Neuronal stem cell (in vitro differentiated cells): ENCODE data around the gene AFG1L.

Source experiments
- DNase-seq: peaks from one replicate; pipeline ENCODE4 v3.0.0-alpha.2; 2013; ENCODE audit warnings: low spot score
- H2AFZ ChIP-seq: one replicate; pipeline ENCODE4 v1.6.1; 2013; ENCODE audit warnings: mild to moderate bottlenecking, low read length, inconsistent platforms
- H2AK5ac ChIP-seq: 2 replicates; pipeline ENCODE4 v1.6.1; 2013; ENCODE audit warnings: low read depth, mild to moderate bottlenecking, inconsistent platforms, low read length, moderate library complexity, mixed read lengths
- H2BK120ac ChIP-seq: 2 replicates; pipeline ENCODE4 v1.6.1; 2013; ENCODE audit warnings: low read depth, mild to moderate bottlenecking, inconsistent platforms, low read length, moderate library complexity, mixed read lengths
- H2BK12ac ChIP-seq: one replicate; pipeline ENCODE4 v1.6.1; 2013; ENCODE audit warnings: low read length, inconsistent platforms
- H2BK15ac ChIP-seq: 2 replicates; pipeline ENCODE4 v1.6.1; 2013; ENCODE audit warnings: mild to moderate bottlenecking, low read length, inconsistent platforms, mixed read lengths
- H2BK5ac ChIP-seq: one replicate; pipeline ENCODE4 v1.6.1; 2013; ENCODE audit warnings: inconsistent platforms, mild to moderate bottlenecking, low read length, moderate library complexity
- H3K14ac ChIP-seq: one replicate; pipeline ENCODE4 v1.6.1; 2013; ENCODE audit warnings: low read length, inconsistent platforms
- H3K18ac ChIP-seq: 2 replicates; pipeline ENCODE4 v1.6.1; 2013; ENCODE audit warnings: low read length, inconsistent platforms
- H3K23ac ChIP-seq: 2 replicates; pipeline ENCODE4 v1.6.1; 2013; ENCODE audit warnings: low read depth, mild to moderate bottlenecking, mixed read lengths, low read length, inconsistent platforms; ENCODE audit not compliant: poor library complexity
- H3K27ac ChIP-seq: replicated peaks from 3 replicates; pipeline ENCODE4 v1.5.1; 2013; ENCODE audit warnings: low read length, inconsistent platforms
- H3K27me3 ChIP-seq, 3 experiments: 2 replicates each; pipeline ENCODE4 v1.6.1; 2013; ENCODE audit warnings: low read length in 3 of 3, mild to moderate bottlenecking in 2 of 3, inconsistent platforms in 1 of 3, low read depth in 1 of 3, mixed read lengths in 1 of 3, moderate library complexity in 1 of 3; ENCODE audit not compliant: control insufficient read depth in 3 of 3, insufficient read depth in 3 of 3
- H3K36me3 ChIP-seq, 2 donors: replicated peaks in 1 of 2; 2 replicates each; pipeline ENCODE4 v1.6.1; 2013; ENCODE audit warnings: low read length in 2 of 2; ENCODE audit not compliant: control insufficient read depth in 2 of 2, insufficient read depth in 2 of 2
- H3K4ac ChIP-seq: 2 replicates; pipeline ENCODE4 v1.6.1; 2013; ENCODE audit warnings: inconsistent platforms, mild to moderate bottlenecking, low read length, moderate library complexity
- H3K4me1 ChIP-seq, 2 donors: 1 replicate in 1 of 2; 2 replicates in 1 of 2; pipeline ENCODE4 v1.6.1; 2013; ENCODE audit warnings: low read length in 2 of 2, low read depth in 1 of 2; ENCODE audit not compliant: control insufficient read depth in 2 of 2, insufficient read depth in 1 of 2
- H3K4me2 ChIP-seq: one replicate; pipeline ENCODE4 v1.6.1; 2013; ENCODE audit warnings: mild to moderate bottlenecking, low read length, inconsistent platforms; ENCODE audit not compliant: insufficient read depth, poor library complexity, severe bottlenecking
- H3K4me3 ChIP-seq, 2 donors: 2 replicates each; pipeline ENCODE4 v1.5.1; 2013; ENCODE audit warnings: low read length in 2 of 2, mild to moderate bottlenecking in 2 of 2, inconsistent platforms in 1 of 2, moderate library complexity in 1 of 2
- H3K79me1 ChIP-seq: one replicate; pipeline ENCODE4 v1.6.1; 2013; ENCODE audit warnings: low read depth, mild to moderate bottlenecking, inconsistent platforms, low read length, moderate library complexity
- H3K9ac ChIP-seq: one replicate; pipeline ENCODE4 v1.6.1; 2013; ENCODE audit warnings: mild to moderate bottlenecking, low read depth, low read length, inconsistent platforms; ENCODE audit not compliant: poor library complexity
- H3K9me3 ChIP-seq, 2 donors: replicated peaks in 1 of 2; 2 replicates each; pipeline versions ENCODE3 to v1.6.1; 2013; ENCODE audit warnings: low read length in 2 of 2, mild to moderate bottlenecking in 2 of 2, inconsistent platforms in 1 of 2, low read depth in 1 of 2, mixed read lengths in 1 of 2, moderate library complexity in 1 of 2; ENCODE audit not compliant: control insufficient read depth in 2 of 2, insufficient read depth in 1 of 2
- H4K8ac ChIP-seq: one replicate; pipeline ENCODE4 v1.6.1; 2013; ENCODE audit warnings: low read depth, mild to moderate bottlenecking, inconsistent platforms, low read length, moderate library complexity
- H4K91ac ChIP-seq: one replicate; pipeline ENCODE4 v1.6.1; 2013; ENCODE audit warnings: low read length, low read depth, mild to moderate bottlenecking, inconsistent platforms; ENCODE audit not compliant: poor library complexity
- WGBS, 2 donors: extraction: QIAGEN DNeasy Blood & Tissue Kit; methylation state at CpG; one replicate each; pipeline ENCODE4 v1.1.7; 2013; ENCODE audit warnings: missing lambda C conversion rate in 2 of 2, mixed read lengths in 1 of 2; ENCODE audit not compliant: insufficient read length in 2 of 2, insufficient replicate concordance in 1 of 2; ENCODE audit errors: extremely low coverage in 2 of 2; 5-methylcytosine and 5-hydroxymethylcytosine counted together

Gene AFG1L

GRCh38 chr6:108441141-108441540 lies 146.3 kb downstream of the AFG1L start:
- Histone ChIP-seq H3K9ac (no peak overlapping the region), H3K36me3 (no peaks in the 10 kb centered on the region), H3K14ac (no peak overlapping the region), H3K27ac (no peak overlapping the region), H3K4me2 (no peak overlapping the region), H3K4me3 (no peak overlapping the region), H2AFZ (no peak overlapping the region), H4K91ac (no peak overlapping the region), H2AK5ac (no peak overlapping the region), H2BK5ac (no peak overlapping the region), H3K27me3 (no peaks in the 10 kb centered on the region), H4K8ac (no peak overlapping the region), H3K4me1 (no peaks in the 10 kb centered on the region), H3K23ac (no peak overlapping the region), H2BK12ac (no peak overlapping the region), H3K18ac (no peak overlapping the region), H2BK15ac (no peak overlapping the region), H3K79me1 (no peaks in the 10 kb centered on the region), H2BK120ac (no peak overlapping the region), H3K4ac (no peak overlapping the region), H3K9me3 (no peaks in the 10 kb centered on the region)
- no peak for DNase-seq

GRCh38 chr6:108442770-108443520 lies 148.1 kb downstream of the AFG1L start:
- Histone ChIP-seq H3K9me3 (no peaks in the 10 kb centered on the region), H3K4ac (no peak overlapping the region), H3K4me1 (no peaks in the 10 kb centered on the region), H3K4me3 (no peak overlapping the region), H3K14ac (no peak overlapping the region), H3K27ac (no peak overlapping the region), H3K27me3 (no peaks in the 10 kb centered on the region), H3K4me2 (no peak overlapping the region), H4K8ac (no peak overlapping the region), H3K79me1 (no peaks in the 10 kb centered on the region), H3K36me3 (no peaks in the 10 kb centered on the region), H2AK5ac (no peak overlapping the region), H2BK15ac (no peak overlapping the region), H2BK12ac (no peak overlapping the region), H2BK5ac (no peak overlapping the region), H3K9ac (no peak overlapping the region), H3K18ac (no peak overlapping the region), H4K91ac (no peak overlapping the region), H2BK120ac (no peak overlapping the region), H3K23ac (no peak overlapping the region), H2AFZ (no peak overlapping the region)
- DNase-seq: no peak
- WGBS, 2 donors: no CpG with 5 or more reads among the region's 2 CpGs

DNA sequence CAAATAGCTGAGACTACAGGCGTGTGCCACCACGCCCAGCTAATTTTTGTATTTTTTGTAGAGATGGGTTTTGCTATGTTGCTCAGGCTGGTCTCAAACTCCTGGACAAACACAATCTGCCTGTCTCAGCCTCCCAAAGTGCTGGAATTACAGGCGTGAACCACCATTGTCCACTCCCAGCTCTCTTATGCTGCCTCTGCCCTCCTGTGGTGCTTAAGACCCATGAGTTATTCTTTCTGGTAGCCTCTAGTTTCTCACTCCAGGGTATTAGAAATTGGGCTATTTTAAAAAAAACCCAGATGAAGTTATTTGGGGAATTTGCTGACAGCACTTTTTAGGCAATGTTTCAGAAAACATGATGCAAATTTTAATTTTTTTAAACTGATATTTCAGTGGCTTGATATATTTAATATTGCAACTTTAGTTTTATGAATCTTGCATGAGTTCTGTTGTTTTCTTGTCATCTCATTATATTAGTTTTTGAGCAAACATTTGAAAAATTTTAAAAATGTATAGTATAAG lies 151.8 kb downstream of the AFG1L start:
- Histone ChIP-seq H3K4me2 (no peak overlapping the region), H3K9ac (no peak overlapping the region), H2BK15ac (no peak overlapping the region), H4K8ac (no peak overlapping the region), H3K36me3 (no peaks in the 10 kb centered on the region), H3K9me3 (no peaks in the 10 kb centered on the region), H3K4me1 (no peaks in the 10 kb centered on the region), H2AFZ (no peak overlapping the region), H3K18ac (no peak overlapping the region), H2BK12ac (no peak overlapping the region), H3K23ac (no peak overlapping the region), H3K27me3 (no peaks in the 10 kb centered on the region), H2BK120ac (no peak overlapping the region), H2BK5ac (no peak overlapping the region), H3K27ac (no peak overlapping the region), H3K14ac (no peak overlapping the region), H3K79me1 (no peaks in the 10 kb centered on the region), H3K4me3 (no peak overlapping the region), H4K91ac (no peak overlapping the region), H3K4ac (no peak overlapping the region), H2AK5ac (no peak overlapping the region)
- DNase-seq: no peak
- WGBS, 2 donors: no CpG with 5 or more reads among the region's 3 CpGs

GRCh38 chr6:108448481-108448880 lies 153.6 kb downstream of the AFG1L start:
- no CpG with 5 or more reads among the region's 1 CpG for WGBS, 2 donors
- peaks cover 5 to 15% of the 10 kb centered on the region in 2 donors for H3K4me1 ChIP-seq
- no peak overlapping the region for H2BK120ac ChIP-seq
- no peak overlapping the region for H3K9ac ChIP-seq
- no peaks in the 10 kb centered on the region for H3K9me3 ChIP-seq
- no peaks in the 10 kb centered on the region for H3K27me3 ChIP-seq
- H3K36me3 ChIP-seq: no peaks in the 10 kb centered on the region
- no peak overlapping the region for H2AK5ac ChIP-seq
- no peak overlapping the region for H4K8ac ChIP-seq
- no peak overlapping the region for H3K4me3 ChIP-seq
- H3K23ac ChIP-seq: no peak overlapping the region
- H3K14ac ChIP-seq: no peak overlapping the region
- H2BK12ac ChIP-seq: no peak overlapping the region
- H2BK15ac ChIP-seq: no peak overlapping the region
- H3K4ac ChIP-seq: no peak overlapping the region
- H2AFZ ChIP-seq: no peak overlapping the region
- H3K79me1 ChIP-seq: no peaks in the 10 kb centered on the region
- no peak overlapping the region for H2BK5ac ChIP-seq
- no peak overlapping the region for H3K27ac ChIP-seq
- no peak overlapping the region for H3K18ac ChIP-seq
- H3K4me2 ChIP-seq: no peak overlapping the region
- no peak for DNase-seq
- H4K91ac ChIP-seq: no peak overlapping the region
